Measurements from ENCODE around the gene CLCN3. TPM values are rescaled to one million over a fixed set of nuclear protein-coding genes. Genes with fewer than 3 reads are reported as not detected.
"Not testable (repeated sequence)": the region's sequence is repeated elsewhere in the genome, so short reads cannot be mapped to it uniquely, and the experiment has no call there.

Gene CLCN3
- total RNA-seq, 1 donor from 2014 or later, result 58.3 TPM

- DNase-seq (ENCODE audit: low read depth in 2 of 2), result no peak
These were observed 70.4 kb downstream of the CLCN3 start for GRCh38 chr4:169690787-169691186.

GRCh38 chr4:169698331-169698730 lies 78.0 kb downstream of the CLCN3 start:
- DNase-seq (ENCODE audit: low read depth in 2 of 2), result no peak

GRCh38 chr4:169707958-169708643 lies 87.7 kb downstream of the CLCN3 start:
- no peak for DNase-seq (ENCODE audit: low read depth in 2 of 2)

- no peak for DNase-seq (ENCODE audit: low read depth in 2 of 2)
These were observed 95.4 kb downstream of the CLCN3 start for GRCh38 chr4:169715826-169716225.

- peak in 1 of 2 donors; percentile 35 for DNase-seq (ENCODE audit: low read depth in 2 of 2)
These were observed 96.3 kb downstream of the CLCN3 start for GRCh38 chr4:169716677-169717076.

- no peak for DNase-seq (ENCODE audit: low read depth in 2 of 2)
These were observed 100.2 kb downstream of the CLCN3 start for GRCh38 chr4:169720529-169720928.

GRCh38 chr4:169723207-169723965 lies 103.0 kb downstream of the CLCN3 start:
- peak; percentile 23 to 49 for DNase-seq (ENCODE audit: low read depth in 2 of 2)

GRCh38 chr4:169724260-169724659 lies 103.9 kb downstream of the CLCN3 start:
- DNase-seq (ENCODE audit: low read depth in 2 of 2), result no peak

- DNase-seq (ENCODE audit: low read depth in 2 of 2), result no peak
These were observed 107.2 kb downstream of the CLCN3 start for GRCh38 chr4:169727616-169728015.

GRCh38 chr4:169730564-169730963 lies 110.2 kb downstream of the CLCN3 start:
- no peak for DNase-seq (ENCODE audit: low read depth in 2 of 2)

GRCh38 chr4:169738604-169739003 lies 118.2 kb downstream of the CLCN3 start:
- DNase-seq (ENCODE audit: low read depth in 2 of 2), result not testable (repeated sequence)

- no peak for DNase-seq (ENCODE audit: low read depth in 2 of 2)
These were observed 121.2 kb downstream of the CLCN3 start for GRCh38 chr4:169741569-169741968.

GRCh38 chr4:169744601-169745000 lies 124.2 kb downstream of the CLCN3 start:
- no peak for DNase-seq (ENCODE audit: low read depth in 2 of 2)

GRCh38 chr4:169745291-169745690 lies 124.9 kb downstream of the CLCN3 start:
- DNase-seq (ENCODE audit: low read depth in 2 of 2), result no peak

- no peak for DNase-seq (ENCODE audit: low read depth in 2 of 2)
These were observed 136.7 kb downstream of the CLCN3 start for GRCh38 chr4:169756971-169757574.

- peak; percentile 55 to 80 for DNase-seq (ENCODE audit: low read depth in 2 of 2)
These were observed 137.3 kb downstream of the CLCN3 start, which contains the start of gene HPF1 for GRCh38 chr4:169757575-169758184. HPF1 (minus strand) TSS chr4:169757944; CDS start chr4:169757877, 67 bp downstream.

- DNase-seq (ENCODE audit: low read depth in 2 of 2), result no peak
These were observed 138.1 kb downstream of the CLCN3 start for GRCh38 chr4:169758401-169758962.

- DNase-seq (ENCODE audit: low read depth in 2 of 2), result no peak
These were observed 141.5 kb downstream of the CLCN3 start for GRCh38 chr4:169761846-169762245.

- no peak for DNase-seq (ENCODE audit: low read depth in 2 of 2)
These were observed 145.5 kb downstream of the CLCN3 start for GRCh38 chr4:169765835-169766234.

- no peak for DNase-seq (ENCODE audit: low read depth in 2 of 2)
These were observed 146.4 kb downstream of the CLCN3 start for GRCh38 chr4:169766741-169767140.

- DNase-seq (ENCODE audit: low read depth in 2 of 2), result no peak
These were observed 148.0 kb downstream of the CLCN3 start for GRCh38 chr4:169768385-169768784.

- DNase-seq (ENCODE audit: low read depth in 2 of 2), result no peak
These were observed 150.0 kb downstream of the CLCN3 start for GRCh38 chr4:169770416-169770815.

All from dermis microvascular lymphatic vessel endothelial cell (primary cell).